ENCODE results near the gene TEX2. TPM values are rescaled to one million over a fixed set of nuclear protein-coding genes. Genes with fewer than 3 reads are reported as not detected.

Gene TEX2
- total RNA-seq, 1 experiment from 2014 or later, result 20.1 TPM

- no peaks in the 10 kb centered on the region for H3K27me3 ChIP-seq (ENCODE audit: control insufficient read depth, insufficient read depth, low read length)
- BruUV-seq (replicated peaks), result no TSS peak
- no peak for DNase-seq (ENCODE audit: low read depth, low spot score)
- no peak for TF ChIP-seq TCF7L2 (IDR thresholded peaks at IDR 0.05; ENCODE audit: low read depth, low read length)
- CTCF ChIA-PET, result no interaction called here
- POLR2A ChIA-PET, result no interaction called here
- in situ Hi-C loops (cut with HindIII; ENCODE audit: low pct_unique_long_range_greater_than_20kb, low sequenced_read_pairs) (no loop called here), intact Hi-C loops (cut with micrococcal nuclease; ENCODE audit: unreplicated experiment) (no loop called here)
- H3K27ac ChIP-seq (ENCODE audit: low read length), result no peak overlapping the region
- no peak overlapping the region for H3K4me3 ChIP-seq (ENCODE audit: low read depth in 2 of 2, low read length in 2 of 2)
- no peaks in the 10 kb centered on the region for H3K4me1 ChIP-seq (ENCODE audit: control insufficient read depth, insufficient read depth, low read length)
- no peak for ATAC-seq
- no peaks in the 10 kb centered on the region for H3K9me3 ChIP-seq (ENCODE audit: control insufficient read depth, insufficient read depth, low read depth, low read length)
- H3K36me3 ChIP-seq (ENCODE audit: control insufficient read depth, insufficient read depth, low read length), result no peaks in the 10 kb centered on the region
These were observed 39.0 kb downstream of the TEX2 start for GRCh38 chr17:64223931-64224629.

- Histone ChIP-seq H3K4me3 (ENCODE audit: low read depth in 2 of 2, low read length in 2 of 2) (no peak overlapping the region), H3K4me1 (ENCODE audit: control insufficient read depth, insufficient read depth, low read length) (no peaks in the 10 kb centered on the region), H3K9me3 (ENCODE audit: control insufficient read depth, insufficient read depth, low read depth, low read length) (no peaks in the 10 kb centered on the region), H3K27ac (ENCODE audit: low read length) (no peak overlapping the region), H3K27me3 (ENCODE audit: control insufficient read depth, insufficient read depth, low read length) (no peaks in the 10 kb centered on the region), H3K36me3 (ENCODE audit: control insufficient read depth, insufficient read depth, low read length) (no peaks in the 10 kb centered on the region)
- POLR2A ChIA-PET, result no interaction called here
- CTCF ChIA-PET, result interaction anchor here (0.7 kb wide), 1 partner anchor 93 kb away, joined by 8 read pairs; no protein-coding TSS in a partner anchor
- BruUV-seq (replicated peaks), result no TSS peak
- no peak for ATAC-seq
- no peak for DNase-seq (ENCODE audit: low read depth, low spot score)
- in situ Hi-C loops (cut with HindIII; ENCODE audit: low pct_unique_long_range_greater_than_20kb, low sequenced_read_pairs), result no loop called here
- TF ChIP-seq SIN3A (IDR thresholded peaks at IDR 0.05; ENCODE audit: borderline replicate concordance, insufficient read depth, low read depth, low read length) (no peak), POLR2AphosphoS5 (IDR thresholded peaks at IDR 0.05; ENCODE audit: low read depth, low read length) (no peak), REST (IDR thresholded peaks at IDR 0.05; ENCODE audit: insufficient read depth in 1 of 2, low read depth in 2 of 2, low read length in 1 of 2) (no peak), CTCF (IDR thresholded peaks at IDR 0.05) (no peak), TCF7L2 (IDR thresholded peaks at IDR 0.05; ENCODE audit: low read depth, low read length) (no peak)
- intact Hi-C loops (cut with micrococcal nuclease; ENCODE audit: unreplicated experiment), result no loop called here
These were observed 39.8 kb downstream of the TEX2 start for GRCh38 chr17:64223283-64223682.

GRCh38 chr17:64221679-64222078 is 41.4 kb downstream of the TEX2 start:
- no peak for TF ChIP-seq REST (IDR thresholded peaks at IDR 0.05; ENCODE audit: insufficient read depth in 1 of 2, low read depth in 2 of 2, low read length in 1 of 2)
- no peak for TF ChIP-seq TCF7L2 (IDR thresholded peaks at IDR 0.05; ENCODE audit: low read depth, low read length)
- TF ChIP-seq POLR2AphosphoS5 (IDR thresholded peaks at IDR 0.05; ENCODE audit: low read depth, low read length), result no peak
- TF ChIP-seq CTCF (IDR thresholded peaks at IDR 0.05), result no peak
- no peak for TF ChIP-seq SIN3A (IDR thresholded peaks at IDR 0.05; ENCODE audit: borderline replicate concordance, insufficient read depth, low read depth, low read length)
- intact Hi-C loops (cut with micrococcal nuclease; ENCODE audit: unreplicated experiment), result no loop called here
- ChIA-PET POLR2A (no interaction called here), CTCF (no interaction called here)
- H3K36me3 ChIP-seq (ENCODE audit: control insufficient read depth, insufficient read depth, low read length), result no peaks in the 10 kb centered on the region
- no TSS peak for BruUV-seq (replicated peaks)
- no peak overlapping the region for H3K4me3 ChIP-seq (ENCODE audit: low read depth in 2 of 2, low read length in 2 of 2)
- ATAC-seq, result no peak
- in situ Hi-C loops (cut with HindIII; ENCODE audit: low pct_unique_long_range_greater_than_20kb, low sequenced_read_pairs), result no loop called here
- no peaks in the 10 kb centered on the region for H3K27me3 ChIP-seq (ENCODE audit: control insufficient read depth, insufficient read depth, low read length)
- H3K27ac ChIP-seq (ENCODE audit: low read length), result no peak overlapping the region
- H3K4me1 ChIP-seq (ENCODE audit: control insufficient read depth, insufficient read depth, low read length), result peaks cover 9% of the 10 kb centered on the region; the same call in 1 of the 2 replicates
- DNase-seq (ENCODE audit: low read depth, low spot score), result no peak
- H3K9me3 ChIP-seq (ENCODE audit: control insufficient read depth, insufficient read depth, low read depth, low read length), result no peaks in the 10 kb centered on the region

All from Panc1 (cell line).